Activated CD8-positive, alpha-beta T cell treated with anti-CD3 and anti-CD28 coated beads for 36 hours (primary cell): ENCODE data around the gene LARGE1. TPM values are rescaled to one million over a fixed set of nuclear protein-coding genes. Genes with fewer than 3 reads are reported as not detected.

Experiments used
- ATAC-seq: fragments of 200-7000 bp; cut with Tn5 transposase; one replicate; pipeline ENCODE4 v1.10.0; 2021; ENCODE audit warnings: mild to moderate bottlenecking, moderate library complexity
- CTCF ChIA-PET: fragments of 350-600 bp; sonication (Branson Sonifier 250); formaldehyde crosslinking; loops from one replicate; lab custom pipeline; 2021; ENCODE audit warnings: antibody characterized with exemption; lab: Charles Lee
- POLR2A ChIA-PET: fragments of 350-600 bp; sonication (Branson Sonifier 250); formaldehyde crosslinking; loops from one replicate; lab custom pipeline; 2021; ENCODE audit warnings: antibody characterized with exemption; lab: Charles Lee
- DNase-seq: peaks from one replicate; pipeline ENCODE4 v3.0.0-alpha.2; 2020
- H3K27ac Mint-ChIP-seq: one replicate; pipeline ENCODE4 v1.8.0; 2021; ENCODE audit warnings: mild to moderate bottlenecking, mixed read lengths
- H3K27me3 Mint-ChIP-seq: one replicate; pipeline ENCODE4 v1.8.0; 2021; ENCODE audit warnings: mixed read lengths
- H3K36me3 Mint-ChIP-seq: one replicate; pipeline ENCODE4 v1.8.0; 2021; ENCODE audit warnings: low read depth, mixed read lengths
- H3K4me1 Mint-ChIP-seq: one replicate; pipeline ENCODE4 v1.8.0; 2021; ENCODE audit warnings: low read depth, mixed read lengths
- H3K4me3 Mint-ChIP-seq: one replicate; pipeline ENCODE4 v1.8.0; 2021; ENCODE audit warnings: mild to moderate bottlenecking, moderate library complexity, mixed read lengths
- H3K9me3 Mint-ChIP-seq: one replicate; pipeline ENCODE4 v1.8.0; 2021; ENCODE audit warnings: mixed read lengths
- intact Hi-C: fragments of 100-400 bp; cut with micrococcal nuclease; formaldehyde crosslinking; loops from one replicate; pipeline ENCODE4 v1.10.0; 2022
- total RNA-seq, 2 experiments: library from RNA; stranded (reverse); gene quantifications; one replicate each; pipeline ENCODE4 v1.2.3, GENCODE V29; 2021
- TF ChIP-seq, protein P1 (sequence below): fragments of 200-600 bp; IDR thresholded peaks from one replicate; pipeline ENCODE4 v1.8.0; 2022; ENCODE audit warnings: antibody characterized with exemption, mild to moderate bottlenecking

The LARGE1 gene
- total RNA-seq, 2 experiments from 2014 or later: 0.31 to 0.32 TPM

DNA sequence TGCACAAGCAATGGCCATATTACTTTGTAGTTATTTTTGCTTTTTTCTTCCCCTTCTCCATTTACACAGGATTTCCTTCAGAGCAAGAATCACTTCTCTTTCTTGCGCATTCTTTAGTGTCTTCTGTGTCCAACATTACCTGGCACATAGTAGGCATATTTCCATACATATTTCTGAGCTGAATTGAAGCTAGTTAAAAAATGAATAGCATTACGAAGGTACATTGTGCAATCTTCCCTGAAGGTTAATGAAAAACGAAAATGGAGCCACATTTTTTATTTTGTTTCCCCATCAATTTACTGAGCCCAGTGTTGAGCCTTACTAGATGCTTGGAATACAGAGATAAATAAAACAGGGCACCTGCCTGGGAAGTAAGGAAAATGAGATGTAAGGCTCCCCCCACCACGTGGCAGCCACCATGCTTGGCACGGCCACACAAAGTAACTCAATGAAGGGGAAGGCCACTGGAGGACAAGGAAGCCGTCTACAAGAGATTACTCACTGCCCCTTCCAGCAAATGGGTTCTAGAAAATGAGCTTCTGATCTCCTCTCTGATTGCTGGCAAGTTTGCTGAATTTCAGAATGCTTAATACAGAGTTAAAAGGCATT lies 381.9 kb downstream of the LARGE1 start:
- no peaks in the 10 kb centered on the region for H3K9me3 Mint-ChIP-seq
- TF ChIP-seq, protein P1, sequence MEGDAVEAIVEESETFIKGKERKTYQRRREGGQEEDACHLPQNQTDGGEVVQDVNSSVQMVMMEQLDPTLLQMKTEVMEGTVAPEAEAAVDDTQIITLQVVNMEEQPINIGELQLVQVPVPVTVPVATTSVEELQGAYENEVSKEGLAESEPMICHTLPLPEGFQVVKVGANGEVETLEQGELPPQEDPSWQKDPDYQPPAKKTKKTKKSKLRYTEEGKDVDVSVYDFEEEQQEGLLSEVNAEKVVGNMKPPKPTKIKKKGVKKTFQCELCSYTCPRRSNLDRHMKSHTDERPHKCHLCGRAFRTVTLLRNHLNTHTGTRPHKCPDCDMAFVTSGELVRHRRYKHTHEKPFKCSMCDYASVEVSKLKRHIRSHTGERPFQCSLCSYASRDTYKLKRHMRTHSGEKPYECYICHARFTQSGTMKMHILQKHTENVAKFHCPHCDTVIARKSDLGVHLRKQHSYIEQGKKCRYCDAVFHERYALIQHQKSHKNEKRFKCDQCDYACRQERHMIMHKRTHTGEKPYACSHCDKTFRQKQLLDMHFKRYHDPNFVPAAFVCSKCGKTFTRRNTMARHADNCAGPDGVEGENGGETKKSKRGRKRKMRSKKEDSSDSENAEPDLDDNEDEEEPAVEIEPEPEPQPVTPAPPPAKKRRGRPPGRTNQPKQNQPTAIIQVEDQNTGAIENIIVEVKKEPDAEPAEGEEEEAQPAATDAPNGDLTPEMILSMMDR: no peak
- ChIA-PET POLR2A (no interaction called here), CTCF (no interaction called here)
- ATAC-seq: no peak
- no peaks in the 10 kb centered on the region for H3K36me3 Mint-ChIP-seq
- no peak for DNase-seq
- intact Hi-C loops: no loop called here
- no peaks in the 10 kb centered on the region for H3K27me3 Mint-ChIP-seq
- no peak overlapping the region for H3K27ac Mint-ChIP-seq
- no peak overlapping the region for H3K4me3 Mint-ChIP-seq
- H3K4me1 Mint-ChIP-seq: no peaks in the 10 kb centered on the region

DNA sequence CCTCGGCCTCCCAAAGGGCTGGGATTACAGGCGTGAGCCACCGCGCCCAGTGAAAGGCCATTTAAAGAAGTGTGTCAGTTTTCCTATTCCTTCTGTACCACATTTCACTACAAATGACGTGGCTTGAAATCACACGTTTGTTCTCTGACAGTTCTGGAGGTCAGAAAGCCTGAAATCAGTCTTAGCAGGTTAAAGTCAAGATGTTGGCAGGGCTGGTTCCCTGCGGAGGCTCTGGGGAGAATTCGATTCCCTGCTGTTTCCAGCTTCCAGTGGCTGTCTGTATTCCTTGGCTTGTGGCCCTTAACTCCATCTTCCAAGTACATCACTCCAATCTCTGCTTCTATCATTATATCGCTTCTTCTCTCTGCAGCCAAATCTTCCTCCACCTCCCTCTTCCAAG lies 383.2 kb downstream of the LARGE1 start:
- ChIA-PET POLR2A (no interaction called here), CTCF (no interaction called here)
- no peak for DNase-seq
- Mint-ChIP-seq H3K4me3 (no peak overlapping the region), H3K27ac (no peak overlapping the region), H3K4me1 (no peaks in the 10 kb centered on the region), H3K36me3 (no peaks in the 10 kb centered on the region), H3K9me3 (no peaks in the 10 kb centered on the region), H3K27me3 (no peaks in the 10 kb centered on the region)
- ATAC-seq: no peak
- TF ChIP-seq, protein P1: no peak
- intact Hi-C loops: no loop called here

DNA sequence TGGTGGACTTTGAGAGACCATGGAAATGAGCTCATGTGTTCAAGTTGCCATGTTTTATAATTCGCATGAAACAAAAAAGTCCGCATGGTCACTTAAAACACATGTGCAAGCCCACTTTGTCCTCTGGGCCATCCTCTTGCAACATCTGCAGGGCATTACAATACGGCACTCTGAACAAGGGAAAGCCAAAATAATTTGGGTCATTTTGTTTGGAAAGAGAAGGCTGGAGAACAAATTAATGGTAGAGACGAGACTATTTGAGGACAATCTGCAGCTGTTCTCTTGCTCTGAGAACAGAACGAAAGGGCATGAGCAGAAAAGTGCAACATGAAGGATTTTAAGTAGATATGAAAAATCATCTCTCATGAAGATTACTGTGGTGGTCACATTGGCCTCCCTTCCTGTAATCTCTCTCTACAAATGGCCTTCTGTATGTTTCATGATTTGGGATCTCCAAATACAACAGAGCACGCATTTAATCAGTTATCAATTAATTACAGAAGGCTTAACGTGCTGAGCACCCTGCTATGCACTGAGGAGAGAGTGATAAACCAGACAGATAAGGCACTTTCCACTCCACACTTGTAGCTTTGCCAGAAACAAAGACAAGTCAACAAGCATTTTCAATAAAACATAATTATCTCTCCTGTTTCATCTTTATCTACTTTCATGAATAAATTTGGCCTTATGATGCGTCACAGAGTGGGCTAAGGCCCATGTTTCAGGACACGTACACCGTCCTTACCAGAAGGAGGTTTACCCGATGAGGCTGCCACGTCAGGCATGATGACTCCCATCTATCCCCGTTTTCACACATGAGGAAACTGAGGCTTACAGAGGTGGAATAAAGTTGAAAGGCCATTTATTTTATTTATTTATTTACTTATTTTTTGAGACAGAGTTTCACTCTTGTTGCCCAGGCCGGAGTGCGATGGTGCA lies 384.1 kb downstream of the LARGE1 start:
- no peaks in the 10 kb centered on the region for H3K4me1 Mint-ChIP-seq
- H3K36me3 Mint-ChIP-seq: no peaks in the 10 kb centered on the region
- no peak overlapping the region for H3K4me3 Mint-ChIP-seq
- intact Hi-C loops: no loop called here
- no peaks in the 10 kb centered on the region for H3K9me3 Mint-ChIP-seq
- H3K27me3 Mint-ChIP-seq: no peaks in the 10 kb centered on the region
- CTCF ChIA-PET: no interaction called here
- POLR2A ChIA-PET: no interaction called here
- no peak overlapping the region for H3K27ac Mint-ChIP-seq
- DNase-seq (no peak), ATAC-seq (no peak)
- TF ChIP-seq, protein P1: no peak

DNA sequence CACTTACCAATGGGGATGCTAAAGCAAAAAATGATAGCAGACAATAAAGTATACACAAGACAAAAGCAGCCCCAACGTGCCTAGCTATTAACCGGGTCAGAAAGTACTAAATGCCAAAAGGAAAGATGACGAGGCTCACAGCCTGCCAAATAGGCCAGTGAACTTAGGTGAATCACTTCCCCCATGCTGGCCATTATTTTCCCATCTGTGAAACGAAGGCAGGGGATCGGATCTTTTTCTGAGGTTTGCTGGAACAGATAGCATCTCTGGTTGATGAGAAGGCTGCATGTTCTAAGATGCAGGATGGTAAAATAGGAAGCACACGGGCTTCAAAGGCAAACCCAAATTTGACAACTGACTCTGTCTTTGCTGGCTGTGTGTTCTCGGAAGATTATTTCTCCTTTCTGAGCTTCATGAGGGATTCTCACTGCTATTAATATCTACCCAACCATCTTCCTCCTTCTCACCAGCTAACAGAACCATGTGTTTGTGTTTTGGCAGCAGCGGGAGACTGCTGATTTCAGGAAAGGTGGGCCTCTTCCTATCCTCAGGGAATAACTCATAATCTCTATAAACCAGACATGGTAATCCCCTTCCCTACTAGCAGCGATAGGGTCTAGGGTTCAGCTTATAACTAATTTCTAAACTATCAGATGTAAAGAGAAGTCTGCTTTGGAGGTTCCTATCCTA lies 390.7 kb downstream of the LARGE1 start:
- Mint-ChIP-seq H3K4me3 (no peak overlapping the region), H3K36me3 (no peaks in the 10 kb centered on the region), H3K4me1 (no peaks in the 10 kb centered on the region), H3K9me3 (no peaks in the 10 kb centered on the region), H3K27ac (no peak overlapping the region), H3K27me3 (no peaks in the 10 kb centered on the region)
- TF ChIP-seq, protein P1: no peak
- ChIA-PET CTCF (interaction anchor here (1.2 kb wide), 1 partner anchor 10 kb away, joined by 4 read pairs; no protein-coding TSS in a partner anchor), POLR2A (interaction anchor here (0.5 kb wide), 1 partner anchor 1048 kb away, joined by 3 read pairs; no protein-coding TSS in a partner anchor)
- intact Hi-C loops: no loop called here
- no peak for ATAC-seq
- DNase-seq: no peak
